KMS-11 (cell line): ENCODE results near the gene BAD.

ENCODE experiments used
- H2AFZ ChIP-seq: fragments of 200-600 bp; sonication (generic); 2 replicates; pipeline ENCODE4 v1.6.1; 2016; ENCODE audit warnings: antibody characterized with exemption, mixed run types, low read depth
- H3K27ac ChIP-seq: fragments of 200-600 bp; sonication (generic); 2 replicates; pipeline ENCODE4 v1.6.1; 2016; ENCODE audit warnings: mild to moderate bottlenecking, mixed run types
- H3K27me3 ChIP-seq: fragments of 200-600 bp; sonication (generic); 2 replicates; pipeline ENCODE4 v1.6.1; 2017; ENCODE audit warnings: mild to moderate bottlenecking, low read depth, mixed run types, moderate library complexity; ENCODE audit not compliant: insufficient read depth
- H3K36me3 ChIP-seq: fragments of 200-600 bp; sonication (generic); 2 replicates; pipeline ENCODE4 v1.6.1; 2017; ENCODE audit warnings: mild to moderate bottlenecking, mixed run types; ENCODE audit not compliant: insufficient read depth
- H3K4me1 ChIP-seq: fragments of 200-600 bp; sonication (generic); 2 replicates; pipeline ENCODE4 v1.6.1; 2016; ENCODE audit warnings: mild to moderate bottlenecking, low read depth, mixed run types; ENCODE audit not compliant: poor library complexity, severe bottlenecking
- H3K4me2 ChIP-seq: fragments of 200-600 bp; sonication (generic); 2 replicates; pipeline ENCODE4 v1.7.0; 2016; ENCODE audit warnings: mild to moderate bottlenecking, mixed run types
- H3K4me3 ChIP-seq: fragments of 200-600 bp; sonication (generic); IDR thresholded peaks from 2 replicates; pipeline ENCODE4 v1.6.1; 2017; ENCODE audit warnings: low read depth, low read length, mixed read lengths; ENCODE audit not compliant: insufficient read depth
- H3K79me2 ChIP-seq: fragments of 200-600 bp; sonication (generic); 2 replicates; pipeline ENCODE4 v1.6.1; 2016; ENCODE audit warnings: low read depth, mixed run types; ENCODE audit not compliant: insufficient read depth
- H3K9ac ChIP-seq: fragments of 200-600 bp; sonication (generic); 2 replicates; pipeline ENCODE4 v1.6.1; 2016; ENCODE audit warnings: mild to moderate bottlenecking, mixed run types
- H4K20me1 ChIP-seq: fragments of 200-600 bp; sonication (generic); 2 replicates; pipeline ENCODE4 v1.6.1; 2016; ENCODE audit warnings: mild to moderate bottlenecking, mixed run types; ENCODE audit not compliant: insufficient read depth
- TF ChIP-seq, protein P1 (sequence below): fragments of 200-600 bp; sonication (generic); conservative IDR thresholded peaks from 2 replicates; pipeline ENCODE4 v1.6.1; 2017; ENCODE audit warnings: low read depth, mild to moderate bottlenecking, antibody characterized with exemption, low read length, moderate library complexity, mixed read lengths

The BAD gene

DNA sequence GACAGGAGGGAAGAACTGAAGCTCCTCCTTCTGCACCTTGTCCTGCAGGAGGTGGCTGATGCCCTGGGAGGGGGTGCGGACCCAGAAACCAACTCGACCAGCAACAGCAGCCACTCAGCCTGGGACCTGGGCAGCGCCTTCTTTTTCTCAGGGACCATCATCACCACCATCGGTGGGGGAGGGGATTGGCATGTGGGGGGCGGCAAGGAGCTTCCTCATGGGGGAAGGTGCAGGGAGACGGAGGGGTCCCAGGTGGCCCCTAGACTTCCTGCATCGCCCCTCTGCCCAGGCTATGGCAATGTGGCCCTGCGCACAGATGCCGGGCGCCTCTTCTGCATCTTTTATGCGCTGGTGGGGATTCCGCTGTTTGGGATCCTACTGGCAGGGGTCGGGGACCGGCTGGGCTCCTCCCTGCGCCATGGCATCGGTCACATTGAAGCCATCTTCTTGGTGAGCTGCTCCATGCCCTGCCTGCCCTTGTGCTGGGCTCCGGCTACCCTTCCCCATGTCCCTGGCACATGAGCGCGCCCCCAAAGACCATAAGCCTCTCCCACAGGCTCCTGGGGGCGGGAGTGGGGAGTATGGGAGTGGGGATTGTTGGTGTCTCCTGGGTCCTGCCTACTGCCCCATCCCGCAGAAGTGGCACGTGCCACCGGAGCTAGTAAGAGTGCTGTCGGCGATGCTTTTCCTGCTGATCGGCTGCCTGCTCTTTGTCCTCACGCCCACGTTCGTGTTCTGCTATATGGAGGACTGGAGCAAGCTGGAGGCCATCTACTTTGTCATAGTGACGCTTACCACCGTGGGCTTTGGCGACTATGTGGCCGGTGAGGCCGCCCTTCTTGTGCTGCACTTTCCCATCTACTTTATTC lies 12.6 kb upstream of the BAD start:
- Histone ChIP-seq H3K4me1 (peaks cover 10% of the 10 kb centered on the region), H3K36me3 (no peaks in the 10 kb centered on the region), H2AFZ (no peak overlapping the region), H3K4me3 (no peak overlapping the region), H3K79me2 (no peaks in the 10 kb centered on the region), H3K9ac (no peak overlapping the region), H3K27ac (no peak overlapping the region), H4K20me1 (no peaks in the 10 kb centered on the region), H3K4me2 (no peak overlapping the region), H3K27me3 (peaks cover 14% of the 10 kb centered on the region)
- TF ChIP-seq, protein P1, sequence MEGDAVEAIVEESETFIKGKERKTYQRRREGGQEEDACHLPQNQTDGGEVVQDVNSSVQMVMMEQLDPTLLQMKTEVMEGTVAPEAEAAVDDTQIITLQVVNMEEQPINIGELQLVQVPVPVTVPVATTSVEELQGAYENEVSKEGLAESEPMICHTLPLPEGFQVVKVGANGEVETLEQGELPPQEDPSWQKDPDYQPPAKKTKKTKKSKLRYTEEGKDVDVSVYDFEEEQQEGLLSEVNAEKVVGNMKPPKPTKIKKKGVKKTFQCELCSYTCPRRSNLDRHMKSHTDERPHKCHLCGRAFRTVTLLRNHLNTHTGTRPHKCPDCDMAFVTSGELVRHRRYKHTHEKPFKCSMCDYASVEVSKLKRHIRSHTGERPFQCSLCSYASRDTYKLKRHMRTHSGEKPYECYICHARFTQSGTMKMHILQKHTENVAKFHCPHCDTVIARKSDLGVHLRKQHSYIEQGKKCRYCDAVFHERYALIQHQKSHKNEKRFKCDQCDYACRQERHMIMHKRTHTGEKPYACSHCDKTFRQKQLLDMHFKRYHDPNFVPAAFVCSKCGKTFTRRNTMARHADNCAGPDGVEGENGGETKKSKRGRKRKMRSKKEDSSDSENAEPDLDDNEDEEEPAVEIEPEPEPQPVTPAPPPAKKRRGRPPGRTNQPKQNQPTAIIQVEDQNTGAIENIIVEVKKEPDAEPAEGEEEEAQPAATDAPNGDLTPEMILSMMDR = no peak

DNA sequence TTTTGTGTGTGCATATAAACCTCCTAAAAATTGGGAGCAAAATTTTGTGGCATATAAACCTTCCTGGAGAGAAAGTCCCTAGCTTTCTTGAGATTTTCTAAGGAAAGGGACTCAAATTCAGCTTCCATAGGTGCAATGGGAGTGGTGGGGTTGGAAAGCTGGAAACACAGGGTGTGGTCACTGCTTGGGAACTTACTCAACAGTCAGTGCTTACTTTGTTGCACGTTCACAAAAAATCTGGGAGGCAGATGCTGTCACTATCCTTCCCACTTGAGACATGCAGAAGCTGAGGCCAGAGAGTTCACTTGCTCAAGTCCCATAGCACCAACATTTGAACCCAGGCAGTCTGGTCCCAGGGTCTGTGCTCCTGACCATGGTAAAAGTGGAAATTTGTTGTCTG lies 11.8 kb upstream of the BAD start:
- Histone ChIP-seq H3K27me3 (peaks cover 14% of the 10 kb centered on the region), H3K79me2 (no peaks in the 10 kb centered on the region), H3K4me1 (peaks cover 7% of the 10 kb centered on the region), H3K4me2 (no peak overlapping the region), H3K27ac (no peak overlapping the region), H3K9ac (no peak overlapping the region), H4K20me1 (no peaks in the 10 kb centered on the region), H2AFZ (no peak overlapping the region), H3K36me3 (no peaks in the 10 kb centered on the region), H3K4me3 (no peak overlapping the region)
- TF ChIP-seq, protein P1 = no peak

DNA sequence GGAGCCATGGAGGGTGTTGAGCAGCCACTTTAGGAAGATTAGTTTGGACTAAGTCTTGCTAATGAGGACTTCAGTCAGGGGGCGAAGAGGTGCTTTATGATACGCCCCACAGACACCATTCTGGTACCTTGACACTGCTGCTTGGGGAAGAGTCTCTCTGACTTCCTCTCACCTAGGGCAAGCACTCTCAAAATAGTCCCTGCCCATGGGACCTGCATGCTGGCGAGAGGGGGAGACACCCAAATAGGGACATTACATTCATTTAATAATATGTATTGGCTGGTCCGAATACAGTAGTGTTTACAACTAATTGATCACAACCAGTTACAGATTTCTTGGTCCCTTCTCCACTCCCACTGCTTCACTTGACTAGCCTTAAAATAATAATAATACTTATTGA lies 11.3 kb upstream of the BAD start:
- Histone ChIP-seq H3K27ac (no peak overlapping the region), H3K27me3 (peaks cover 13% of the 10 kb centered on the region), H3K79me2 (no peaks in the 10 kb centered on the region), H3K9ac (no peak overlapping the region), H3K4me2 (no peak overlapping the region), H3K4me1 (peaks cover 2% of the 10 kb centered on the region), H2AFZ (no peak overlapping the region), H3K36me3 (no peaks in the 10 kb centered on the region), H3K4me3 (no peak overlapping the region), H4K20me1 (no peaks in the 10 kb centered on the region)
- TF ChIP-seq, protein P1 = no peak

DNA sequence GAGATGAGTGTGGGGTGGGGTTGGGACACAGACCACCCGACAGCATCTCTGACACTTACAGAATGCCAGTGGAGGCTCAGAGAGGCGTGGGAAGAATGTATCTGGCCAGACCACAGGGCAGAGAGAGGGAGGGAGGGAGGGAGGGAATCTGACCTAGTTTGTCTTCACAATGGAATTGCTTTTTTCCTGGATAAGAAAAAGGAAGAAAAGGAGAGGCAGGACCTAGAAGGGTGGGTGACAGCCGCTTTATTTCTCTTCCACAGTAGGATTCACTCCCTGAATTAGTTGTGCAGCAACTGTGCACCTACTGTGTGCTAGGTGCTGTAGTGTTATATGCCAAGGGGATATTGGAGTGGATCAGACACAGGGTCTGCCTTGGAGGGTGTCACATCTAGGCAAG lies 10.3 kb upstream of the BAD start:
- Histone ChIP-seq H3K4me1 (no peaks in the 10 kb centered on the region), H3K4me2 (no peak overlapping the region), H3K79me2 (no peaks in the 10 kb centered on the region), H4K20me1 (no peaks in the 10 kb centered on the region), H3K27me3 (peaks cover 4% of the 10 kb centered on the region; the same call in 1 of the 2 replicates), H3K9ac (no peak overlapping the region), H3K27ac (no peak overlapping the region), H3K4me3 (no peak overlapping the region), H2AFZ (no peak overlapping the region), H3K36me3 (no peaks in the 10 kb centered on the region)
- TF ChIP-seq, protein P1 = no peak
